GM19025 (cell line): ENCODE results near the gene ZNF793.

ENCODE experiments used
- ATAC-seq: cut with Tn5 transposase; IDR thresholded peaks from one replicate; pipeline ENCODE4 v1.9.1; 2021; ENCODE audit warnings: mild to moderate bottlenecking, low read depth, moderate library complexity; ENCODE audit not compliant: unreplicated experiment

The ZNF793 gene

GRCh38 chr19:37564624-37565369 lies 58.1 kb downstream of the ZNF793 start:
- ATAC-seq = no peak

- no peak for ATAC-seq
These were observed 58.6 kb downstream of the ZNF793 start for GRCh38 chr19:37565370-37565669.

GRCh38 chr19:37572203-37572602 lies 65.5 kb downstream of the ZNF793 start:
- no peak for ATAC-seq

GRCh38 chr19:37583340-37583739 lies 76.6 kb downstream of the ZNF793 start:
- ATAC-seq = no peak
